ENCODE measurements around the gene CXCR5. TPM values are rescaled to one million over a fixed set of nuclear protein-coding genes. Genes with fewer than 3 reads are reported as not detected.

The CXCR5 gene, protein sequence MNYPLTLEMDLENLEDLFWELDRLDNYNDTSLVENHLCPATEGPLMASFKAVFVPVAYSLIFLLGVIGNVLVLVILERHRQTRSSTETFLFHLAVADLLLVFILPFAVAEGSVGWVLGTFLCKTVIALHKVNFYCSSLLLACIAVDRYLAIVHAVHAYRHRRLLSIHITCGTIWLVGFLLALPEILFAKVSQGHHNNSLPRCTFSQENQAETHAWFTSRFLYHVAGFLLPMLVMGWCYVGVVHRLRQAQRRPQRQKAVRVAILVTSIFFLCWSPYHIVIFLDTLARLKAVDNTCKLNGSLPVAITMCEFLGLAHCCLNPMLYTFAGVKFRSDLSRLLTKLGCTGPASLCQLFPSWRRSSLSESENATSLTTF
- not detected in 2 replicates for total RNA-seq

DNA sequence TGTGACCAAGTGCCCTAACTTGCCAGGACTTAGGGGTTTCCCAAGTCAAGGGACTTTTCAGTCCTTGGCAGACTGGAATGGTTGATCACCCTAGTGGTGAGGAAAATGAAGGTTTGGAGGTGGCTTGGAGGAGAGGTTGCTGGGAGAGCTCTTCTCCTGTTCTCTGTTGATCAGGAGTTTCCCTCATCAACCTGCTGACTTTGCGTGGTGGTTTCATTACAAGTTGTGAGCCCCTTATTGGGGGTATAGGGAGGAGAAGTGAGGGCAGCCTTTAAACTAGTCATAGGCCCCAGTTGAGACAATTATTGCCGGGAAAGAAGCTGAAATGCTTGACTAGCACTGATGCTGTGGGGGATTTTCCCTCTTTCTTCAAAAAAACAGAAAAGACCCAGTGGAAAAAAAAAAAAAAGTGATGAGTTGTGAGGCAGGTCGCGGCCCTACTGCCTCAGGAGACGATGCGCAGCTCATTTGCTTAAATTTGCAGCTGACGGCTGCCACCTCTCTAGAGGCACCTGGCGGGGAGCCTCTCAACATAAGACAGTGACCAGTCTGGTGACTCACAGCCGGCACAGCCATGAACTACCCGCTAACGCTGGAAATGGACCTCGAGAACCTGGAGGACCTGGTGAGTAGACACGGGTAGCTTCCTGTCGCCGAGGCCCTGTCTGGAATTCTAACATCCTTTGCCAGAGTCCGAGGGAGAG lies at the start of gene CXCR5:
CXCR5 (plus strand) TSS at position 525 of the 704 bp plus-strand sequence; CDS start at position 575, 50 bp downstream.

Small RNAs within 50 kb of the gene (small RNA-seq; reads per million reads assigned to genes)
- gene MIR4492 = not detected
- gene RF00019 = not detected
- gene RN7SL688P = not detected

Other genes with a start within 250 kb of the CXCR5 start
- gene TREH, start 204.2 kb upstream of the CXCR5 start, total RNA-seq = not detected in 2 replicates
- 160 and 166 TPM in 2 replicates for gene DDX6, start 92.7 kb upstream of the CXCR5 start, total RNA-seq
- 60.5 and 63.8 TPM in 2 replicates for gene BCL9L, start 42.0 kb downstream of the CXCR5 start, total RNA-seq
- gene UPK2, start 72.4 kb downstream of the CXCR5 start, total RNA-seq = not detected in 2 replicates
- gene FOXR1, start 87.9 kb downstream of the CXCR5 start, total RNA-seq = not detected in 2 replicates
- 24.5 and 26.4 TPM in 2 replicates for gene CENATAC, start 114.2 kb downstream of the CXCR5 start, total RNA-seq
- 360 and 436 TPM in 2 replicates for gene RPS25, start 134.5 kb downstream of the CXCR5 start, total RNA-seq
- 36.9 and 38.5 TPM in 2 replicates for gene TRAPPC4, start 134.9 kb downstream of the CXCR5 start, total RNA-seq
- gene SLC37A4, start 147.0 kb downstream of the CXCR5 start, total RNA-seq = 10.7 and 11.8 TPM in 2 replicates
- gene HYOU1, start 173.3 kb downstream of the CXCR5 start, total RNA-seq = 110 and 138 TPM in 2 replicates
- 29.4 and 31.7 TPM in 2 replicates for gene VPS11, start 183.9 kb downstream of the CXCR5 start, total RNA-seq
- 7.3 and 9.7 TPM in 2 replicates for gene HMBS, start 201.0 kb downstream of the CXCR5 start, total RNA-seq
- gene DPAGT1, start 218.0 kb downstream of the CXCR5 start, total RNA-seq = 15.1 and 20.1 TPM in 2 replicates
- 2.8 and 4.4 TPM in 2 replicates for gene C2CD2L, start 223.5 kb downstream of the CXCR5 start, total RNA-seq
- 18.0 and 25.3 TPM in 2 replicates for gene HINFP, start 237.7 kb downstream of the CXCR5 start, total RNA-seq

All from hair follicle dermal papilla cell (primary cell).